CD4-positive, alpha-beta T cell (primary cell): ENCODE measurements around the gene FSTL3. TPM values are rescaled to one million over a fixed set of nuclear protein-coding genes. Genes with fewer than 3 reads are reported as not detected.

ENCODE experiments used
- ATAC-seq: fragments of 200-7000 bp; cut with Tn5 transposase; one replicate; pipeline ENCODE4 v1.10.0; 2022; ENCODE audit warnings: mild to moderate bottlenecking; ENCODE audit not compliant: poor library complexity
- CTCF ChIA-PET: fragments of 350-600 bp; sonication (Branson Sonifier 250); formaldehyde crosslinking; loops from one replicate; lab custom pipeline; 2021; ENCODE audit warnings: antibody characterized with exemption, inconsistent platforms; lab: Charles Lee
- POLR2A ChIA-PET: fragments of 350-600 bp; sonication (Branson Sonifier 250); formaldehyde crosslinking; loops from one replicate; lab custom pipeline; 2021; ENCODE audit warnings: antibody characterized with exemption, inconsistent platforms; lab: Charles Lee
- DNase-seq, 14 experiments: peaks; one replicate each; pipeline ENCODE4 v3.0.0-alpha.2; 2013 to 2020; ENCODE audit warnings: mixed read lengths in 2 of 14
- H3K27ac ChIP-seq, 2 donors: one replicate each; pipeline versions ENCODE4 v1.5.1 to v1.7.0; 2013; ENCODE audit warnings: low read length in 2 of 2, low read depth in 1 of 2, mild to moderate bottlenecking in 1 of 2
- H3K27me3 ChIP-seq, 2 experiments: 1 replicate in 1 of 2; 2 replicates in 1 of 2; pipeline versions ENCODE4 v1.6.1 to v1.7.0; 2013; ENCODE audit warnings: low read length in 2 of 2, control low read depth in 1 of 2, mild to moderate bottlenecking in 1 of 2, moderate library complexity in 1 of 2; ENCODE audit not compliant: insufficient read depth in 2 of 2, control insufficient read depth in 1 of 2
- H3K36me3 ChIP-seq: one replicate; pipeline ENCODE4 v1.6.1; 2013; ENCODE audit warnings: low read length, control low read depth; ENCODE audit not compliant: insufficient read depth
- H3K4me1 ChIP-seq: one replicate; pipeline ENCODE4 v1.6.1; 2013; ENCODE audit warnings: low read length, control low read depth; ENCODE audit not compliant: insufficient read depth
- H3K4me3 ChIP-seq: one replicate; pipeline ENCODE4 v1.5.1; 2013; ENCODE audit warnings: mild to moderate bottlenecking, low read length, moderate library complexity
- H3K9me3 ChIP-seq, 2 experiments: 1 replicate in 1 of 2; 2 replicates in 1 of 2; pipeline versions ENCODE4 v1.6.1 to v1.7.0; 2013; ENCODE audit warnings: low read length in 2 of 2, mild to moderate bottlenecking in 2 of 2, control low read depth in 1 of 2, moderate library complexity in 1 of 2; ENCODE audit not compliant: control insufficient read depth in 1 of 2, insufficient read depth in 1 of 2
- H3K27ac Mint-ChIP-seq: one replicate; pipeline ENCODE4 v1.8.0; 2020; ENCODE audit warnings: mixed read lengths
- H3K27me3 Mint-ChIP-seq: one replicate; pipeline ENCODE4 v1.8.0; 2021; ENCODE audit warnings: mixed read lengths
- H3K36me3 Mint-ChIP-seq: one replicate; pipeline ENCODE4 v1.8.0; 2021; ENCODE audit warnings: low read depth, mixed read lengths
- H3K4me1 Mint-ChIP-seq: one replicate; pipeline ENCODE4 v1.8.0; 2021; ENCODE audit warnings: low read depth, mixed read lengths
- H3K4me3 Mint-ChIP-seq: one replicate; pipeline ENCODE4 v1.8.0; 2020; ENCODE audit warnings: mild to moderate bottlenecking, mixed read lengths
- H3K9me3 Mint-ChIP-seq: one replicate; pipeline ENCODE4 v1.8.0; 2020; ENCODE audit warnings: mixed read lengths
- intact Hi-C, 2 experiments: fragments of 100-400 bp; cut with DNase I in 1 of 2; cut with micrococcal nuclease in 1 of 2; formaldehyde crosslinking; loops; one replicate each; pipeline versions ENCODE4 v1.15.1 to v1.9.0; 2023 to 2025; cut with DNase I, micrococcal nuclease
- total RNA-seq, 174 experiments: library from RNA in 2 of 174; stranded (reverse) in 2 of 174; gene quantifications; one replicate each; pipeline ENCODE4 v1.2.3 and lab custom pipeline; 2021 to 2026
- TF ChIP-seq, protein P1 (sequence below): fragments of 200-600 bp; IDR thresholded peaks from one replicate; pipeline ENCODE4 v1.8.0; 2022; ENCODE audit warnings: antibody characterized with exemption, mild to moderate bottlenecking

The FSTL3 gene
- total RNA-seq, 2 experiments from 2014 or later: 2.2 to 3.4 TPM

DNA sequence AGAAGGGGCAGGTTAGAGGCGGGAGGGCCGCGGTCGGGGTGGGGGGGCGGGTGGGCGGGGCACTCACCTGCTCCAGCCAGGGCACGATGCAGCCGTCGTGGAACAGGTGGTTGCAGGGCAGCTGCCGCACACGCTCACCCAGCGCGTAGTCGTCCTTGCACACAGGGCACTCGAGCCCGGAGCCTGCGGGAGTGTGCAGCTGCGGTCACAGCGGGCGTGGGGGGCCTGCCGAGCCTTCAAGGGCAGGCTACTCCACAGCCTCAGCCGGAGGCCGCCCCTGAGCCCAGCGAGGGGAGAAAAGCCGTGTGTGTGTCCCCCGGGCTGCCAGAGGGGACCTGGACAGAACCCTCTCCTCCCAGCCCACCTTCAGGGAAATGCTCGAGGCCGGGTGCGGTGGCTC, 27.9 kb upstream of the FSTL3 start:
- peaks cover 33% of the 10 kb centered on the region for H3K36me3 Mint-ChIP-seq
- ChIA-PET CTCF (no interaction called here), POLR2A (interaction anchor here (1.2 to 1.3 kb wide), 2 partner anchors 8 to 12 kb away, joined by 3 to 5 read pairs; no protein-coding TSS in a partner anchor)
- H3K4me1 Mint-ChIP-seq: no peaks in the 10 kb centered on the region
- DNase-seq (peak in 1 of 14 experiments; percentile 33), ATAC-seq (no peak)
- peaks cover 12% of the 10 kb centered on the region for H3K4me1 ChIP-seq
- H3K9me3 Mint-ChIP-seq: no peaks in the 10 kb centered on the region
- TF ChIP-seq, protein P1, sequence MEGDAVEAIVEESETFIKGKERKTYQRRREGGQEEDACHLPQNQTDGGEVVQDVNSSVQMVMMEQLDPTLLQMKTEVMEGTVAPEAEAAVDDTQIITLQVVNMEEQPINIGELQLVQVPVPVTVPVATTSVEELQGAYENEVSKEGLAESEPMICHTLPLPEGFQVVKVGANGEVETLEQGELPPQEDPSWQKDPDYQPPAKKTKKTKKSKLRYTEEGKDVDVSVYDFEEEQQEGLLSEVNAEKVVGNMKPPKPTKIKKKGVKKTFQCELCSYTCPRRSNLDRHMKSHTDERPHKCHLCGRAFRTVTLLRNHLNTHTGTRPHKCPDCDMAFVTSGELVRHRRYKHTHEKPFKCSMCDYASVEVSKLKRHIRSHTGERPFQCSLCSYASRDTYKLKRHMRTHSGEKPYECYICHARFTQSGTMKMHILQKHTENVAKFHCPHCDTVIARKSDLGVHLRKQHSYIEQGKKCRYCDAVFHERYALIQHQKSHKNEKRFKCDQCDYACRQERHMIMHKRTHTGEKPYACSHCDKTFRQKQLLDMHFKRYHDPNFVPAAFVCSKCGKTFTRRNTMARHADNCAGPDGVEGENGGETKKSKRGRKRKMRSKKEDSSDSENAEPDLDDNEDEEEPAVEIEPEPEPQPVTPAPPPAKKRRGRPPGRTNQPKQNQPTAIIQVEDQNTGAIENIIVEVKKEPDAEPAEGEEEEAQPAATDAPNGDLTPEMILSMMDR: no peak
- H3K9me3 ChIP-seq: no peaks in the 10 kb centered on the region
- H3K27me3 ChIP-seq: no peaks in the 10 kb centered on the region
- intact Hi-C loops: no loop called here
- no peak overlapping the region for H3K27ac Mint-ChIP-seq
- peaks cover 64% of the 10 kb centered on the region for H3K36me3 ChIP-seq
- H3K4me3 Mint-ChIP-seq: no peak overlapping the region
- no peak overlapping the region for H3K4me3 ChIP-seq
- no peak overlapping the region for H3K27ac ChIP-seq
- H3K27me3 Mint-ChIP-seq: no peaks in the 10 kb centered on the region

DNA sequence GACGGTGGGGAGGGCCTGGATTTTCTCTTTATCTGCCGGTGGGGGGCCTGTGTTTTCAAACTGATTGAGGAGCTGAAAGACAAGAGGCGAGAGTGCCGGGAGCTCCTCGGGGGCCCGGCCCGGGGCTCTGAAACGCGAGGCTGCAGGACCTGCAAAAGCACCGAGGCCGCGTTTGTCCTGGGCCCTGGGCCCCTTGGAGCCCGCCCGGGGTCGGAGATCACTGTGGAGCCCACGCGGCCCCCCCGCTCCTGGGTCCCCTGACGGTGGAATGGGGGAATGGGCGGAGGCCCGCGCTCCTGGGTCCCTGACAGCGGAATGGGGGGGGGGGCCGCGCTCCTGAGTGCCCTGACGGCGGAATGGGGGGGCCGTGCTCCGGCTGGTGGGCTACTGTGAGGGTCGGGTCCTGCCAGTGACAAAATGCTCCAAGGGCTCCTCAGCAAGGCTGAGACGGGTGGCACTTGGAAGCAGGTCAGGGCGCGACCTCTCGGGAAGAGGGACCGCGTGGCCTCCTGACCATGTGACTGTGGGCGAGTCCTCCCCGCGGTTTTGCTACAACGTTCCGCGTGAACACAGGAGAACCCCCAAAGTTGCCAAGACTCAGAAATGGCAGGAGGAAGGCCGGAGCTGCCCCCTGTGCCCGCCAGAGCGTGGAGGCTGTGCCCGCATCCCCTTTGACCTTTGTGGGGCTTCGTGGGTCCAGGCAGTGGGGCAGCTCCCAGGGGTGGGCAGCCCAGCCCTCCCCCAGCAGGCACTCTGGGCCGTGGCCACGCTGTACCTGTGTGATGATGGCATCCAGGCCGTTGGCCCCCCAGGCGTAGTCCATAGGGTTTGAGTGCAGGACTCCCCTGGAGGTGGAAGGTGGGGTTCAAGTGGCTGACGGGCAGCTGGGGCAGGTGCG, 27.0 kb upstream of the FSTL3 start:
- Histone ChIP-seq H3K36me3 (peaks cover 72% of the 10 kb centered on the region), H3K27me3 (no peaks in the 10 kb centered on the region), H3K27ac (no peak overlapping the region), H3K4me1 (peaks cover 21% of the 10 kb centered on the region), H3K9me3 (no peaks in the 10 kb centered on the region), H3K4me3 (no peak overlapping the region)
- intact Hi-C loops: no loop called here
- DNase-seq (no peak), ATAC-seq (no peak)
- H3K36me3 Mint-ChIP-seq: peaks cover 34% of the 10 kb centered on the region
- ChIA-PET POLR2A (interaction anchor here (1.3 kb wide), 1 partner anchor 11 kb away, joined by 3 read pairs; no protein-coding TSS in a partner anchor), CTCF (no interaction called here)
- H3K4me3 Mint-ChIP-seq: no peak overlapping the region
- no peaks in the 10 kb centered on the region for H3K27me3 Mint-ChIP-seq
- H3K27ac Mint-ChIP-seq: no peak overlapping the region
- no peaks in the 10 kb centered on the region for H3K4me1 Mint-ChIP-seq
- no peaks in the 10 kb centered on the region for H3K9me3 Mint-ChIP-seq
- TF ChIP-seq, protein P1: no peak

DNA sequence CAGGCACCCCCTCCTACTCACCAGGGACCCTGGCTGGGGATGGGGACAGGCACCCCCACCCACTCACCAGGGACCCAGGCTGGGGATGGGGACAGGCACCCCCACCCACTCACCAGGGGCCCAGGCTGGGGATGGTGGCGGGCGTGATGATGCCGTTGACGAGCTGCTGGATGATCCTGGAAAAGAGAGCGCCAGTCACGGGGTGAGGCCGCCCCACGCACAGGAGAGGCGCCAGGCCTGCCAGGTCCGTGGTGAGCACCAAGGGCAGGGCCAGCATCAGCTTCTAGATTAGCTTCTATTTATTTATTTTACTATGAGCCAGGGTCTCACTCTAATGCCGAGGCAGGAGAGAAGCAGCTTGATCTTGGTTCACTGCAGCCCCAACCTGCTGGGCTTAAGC, 26.1 kb upstream of the FSTL3 start:
- CTCF ChIA-PET: interaction anchor here (0.6 kb wide), 1 partner anchor 69 kb away, joined by 4 read pairs; no protein-coding TSS in a partner anchor

More for the DNA sequence above, 26.1 kb upstream of the FSTL3 start:
- Histone ChIP-seq H3K9me3 (no peaks in the 10 kb centered on the region), H3K4me1 (peaks cover 26% of the 10 kb centered on the region), H3K36me3 (peaks cover 78% of the 10 kb centered on the region), H3K27me3 (no peaks in the 10 kb centered on the region), H3K27ac (no peak overlapping the region), H3K4me3 (no peak overlapping the region)
- Mint-ChIP-seq H3K27ac (no peak overlapping the region), H3K27me3 (no peaks in the 10 kb centered on the region), H3K4me3 (no peak overlapping the region), H3K4me1 (peaks cover 5% of the 10 kb centered on the region), H3K36me3 (peaks cover 35% of the 10 kb centered on the region), H3K9me3 (no peaks in the 10 kb centered on the region)
- POLR2A ChIA-PET: no interaction called here
- ATAC-seq: no peak
- intact Hi-C loops: no loop called here
- TF ChIP-seq, protein P1: no peak
- no peak for DNase-seq
